A549 (cell line): ENCODE data around the gene TBC1D2B. TPM values are rescaled to one million over a fixed set of nuclear protein-coding genes. Genes with fewer than 3 reads are reported as not detected.
"Not testable (repeated sequence)": the region's sequence is repeated elsewhere in the genome, so short reads cannot be mapped to it uniquely, and the experiment has no call there.

ENCODE experiments used
- ATAC-seq, 2 experiments: fragments of 200-7000 bp in 1 of 2; fragments of >200 bp in 1 of 2; cut with Nextera tagmentation in 1 of 2; cut with Tn5 transposase in 1 of 2; 3 replicates each; pipeline versions ENCODE4 v1.8.0 to v1.9.1; 2018 to 2020; ENCODE audit warnings: mild to moderate bottlenecking in 1 of 2, moderate library complexity in 1 of 2
- CTCF ChIA-PET: fragments of 300-600 bp; sonication (Branson Sonifier 250); formaldehyde crosslinking; extraction: SDS; loops from one replicate; lab custom pipeline; 2021; ENCODE audit warnings: antibody characterized with exemption, inconsistent platforms; lab: Yijun Ruan, JAX
- POLR2A ChIA-PET: fragments of 350-600 bp; formaldehyde crosslinking; extraction: SDS; loops from one replicate; lab custom pipeline; 2021; ENCODE audit warnings: antibody characterized with exemption, inconsistent platforms; lab: Yijun Ruan, JAX
- DNase-seq, 2 experiments: peaks; one replicate each; pipeline versions ENCODE4 v3.0.0 to v3.0.0-alpha.2; 2011 to 2016; ENCODE audit warnings: low read depth in 1 of 2, low spot score in 1 of 2
- FAIRE-seq: peaks from 2 replicates; lab custom pipeline; 2011; peaks lifted over from hg19 to GRCh38; lab: Jason Lieb, UNC
- H3K27ac ChIP-seq, 2 experiments: fragments of >200 bp; sonication (Bioruptor Twin); formaldehyde crosslinking; 3 replicates each; pipeline ENCODE4 v1.5.1; 2016 to 2017
- H3K4me1 ChIP-seq: fragments of >200 bp; sonication (Bioruptor Twin); formaldehyde crosslinking; 3 replicates; pipeline ENCODE4 v1.6.1; 2016
- H3K4me2 ChIP-seq: fragments of >200 bp; sonication (Bioruptor Twin); formaldehyde crosslinking; 3 replicates; pipeline ENCODE4 v1.6.1; 2016
- H3K4me3 ChIP-seq: fragments of >200 bp; sonication (Bioruptor Twin); formaldehyde crosslinking; 3 replicates; pipeline ENCODE4 v1.5.1; 2016
- H3K9me3 ChIP-seq: fragments of >200 bp; sonication (Bioruptor Twin); formaldehyde crosslinking; 3 replicates; pipeline ENCODE4 v1.6.1; 2016
- CHD2 ChIP-seq: fragments of 150-350 bp; IDR thresholded peaks from 2 replicates; pipeline ENCODE4 v1.6.1; 2014; ENCODE audit warnings: low read length; ENCODE audit not compliant: partially characterized antibody
- EHMT2 ChIP-seq: fragments of 200-600 bp; sonication (generic); IDR thresholded peaks from 2 replicates; pipeline ENCODE4 v1.6.1; 2016; ENCODE audit warnings: antibody characterized with exemption, low read depth, mild to moderate bottlenecking, moderate library complexity
- FOSL2 ChIP-seq, 2 experiments: fragments of 450-650 bp in 1 of 2; fragments of >200 bp in 1 of 2; sonication (Bioruptor Twin) in 1 of 2; formaldehyde crosslinking; IDR thresholded peaks; 2 replicates each; pipeline versions ENCODE4 v1.5.0 to v1.6.1; 2016 to 2020; ENCODE audit warnings: mild to moderate bottlenecking in 1 of 2, moderate library complexity in 1 of 2
- FOXS1 ChIP-seq: fragments of 250-450 bp; sonication (Bioruptor Pico); IDR thresholded peaks from 2 replicates; pipeline ENCODE4 v1.5.0; 2020; ENCODE audit warnings: mild to moderate bottlenecking, moderate library complexity
- MAFK ChIP-seq: fragments of 450-650 bp; IDR thresholded peaks from 2 replicates; pipeline ENCODE4 v1.6.1; 2014; ENCODE audit not compliant: partially characterized antibody
- POLR2A ChIP-seq: IDR thresholded peaks from 2 replicates; pipeline ENCODE4 v1.6.1; 2012; ENCODE audit warnings: mild to moderate bottlenecking, low read length
- RFX5 ChIP-seq: fragments of 450-650 bp; IDR thresholded peaks from 2 replicates; pipeline ENCODE4 v1.7.1; 2014; ENCODE audit warnings: antibody characterized with exemption, mild to moderate bottlenecking, moderate library complexity
- TFCP2L1 ChIP-seq: fragments of 250-450 bp; sonication (Bioruptor Pico); IDR thresholded peaks from 2 replicates; pipeline ENCODE4 v1.5.0; 2021; ENCODE audit warnings: mild to moderate bottlenecking
- ZSCAN20 ChIP-seq: fragments of 250-450 bp; sonication (Bioruptor Pico); IDR thresholded peaks from 2 replicates; pipeline ENCODE4 v1.8.0; 2022; ENCODE audit warnings: mild to moderate bottlenecking, moderate library complexity
- whole genome bisulfite sequencing: methylation state at CpG from one replicate; pipeline ENCODE4 v1.1.6; 2017; ENCODE audit errors: missing lambda C conversion rate; 5-methylcytosine and 5-hydroxymethylcytosine counted together
- polyA plus RNA-seq, 4 experiments: library from polyadenylated mRNA; depleted of rRNA in 3 of 4; stranded (reverse); fragments of >200 nt; fragmentation: RNase III in 1 of 4; extraction: RNeasy Plus Mini Kit Qiagen cat#74134 plus additional on column Dnase treatment in 1 of 4; gene quantifications; 2 replicates in 3 of 4; 3 replicates in 1 of 4; pipeline ENCODE4 v1.2.3, GENCODE V29; 2011 to 2017
- TF ChIP-seq, protein P1 (sequence below): fragments of 150-350 bp; IDR thresholded peaks from 2 replicates; pipeline ENCODE4 v1.6.1; 2014; ENCODE audit warnings: low read depth, mild to moderate bottlenecking, low read length
- TF ChIP-seq, protein P2 (sequence below): IDR thresholded peaks from 2 replicates; pipeline ENCODE4 v1.6.1; 2012

Gene TBC1D2B
- polyA plus RNA-seq, 2 of the 4 experiments (the other 2 are of a cell fraction), result 13.6 to 13.9 TPM

DNA sequence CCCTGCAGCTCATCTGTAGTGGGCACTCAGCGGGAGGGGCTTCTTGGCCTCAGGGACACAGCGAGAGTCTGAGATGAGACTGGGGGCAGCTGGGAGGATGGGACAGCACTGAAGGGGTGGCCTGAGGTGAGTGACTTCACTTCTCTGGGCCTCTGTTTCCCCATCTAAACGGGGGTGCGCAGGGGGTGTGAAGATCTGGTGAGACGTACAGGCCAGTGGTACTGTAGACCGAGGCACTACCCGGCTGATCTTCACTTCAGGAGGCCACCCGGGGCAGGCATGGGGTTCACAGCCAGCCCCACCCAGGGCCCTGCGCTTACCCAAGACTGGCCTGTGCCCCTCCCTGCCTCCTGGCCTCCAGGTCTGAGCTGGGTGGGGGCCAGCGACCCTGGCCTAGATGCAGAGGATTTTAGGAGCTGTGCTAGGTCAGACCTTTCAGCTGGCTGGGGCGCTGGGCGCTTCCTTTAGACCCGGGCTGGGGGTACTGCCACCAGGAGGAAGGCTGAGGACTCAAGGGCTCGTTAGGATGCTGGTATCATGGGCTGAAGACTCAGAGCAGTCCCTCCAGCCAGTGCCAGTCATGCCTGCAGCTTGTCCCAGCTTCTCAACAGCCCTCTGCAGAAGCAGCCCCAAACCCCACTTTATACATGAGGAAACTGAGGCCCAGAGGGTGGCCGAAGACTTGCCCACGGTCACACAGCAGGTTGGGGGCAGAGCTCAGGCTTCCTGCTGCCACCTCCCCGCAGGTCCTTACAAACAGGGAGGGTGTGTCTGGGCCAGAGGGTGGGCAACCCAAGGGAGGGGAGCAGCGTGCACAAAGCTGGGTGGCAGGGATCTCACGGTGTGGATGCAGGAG is 99.4 kb downstream of the TBC1D2B start:
- H3K9me3 ChIP-seq, FAIRE-seq, H3K4me1 ChIP-seq, POLR2A ChIA-PET, H3K27ac ChIP-seq, H3K4me3 ChIP-seq, ATAC-seq, DNase-seq, H3K4me2 ChIP-seq: not testable (repeated sequence)
- WGBS, result 77% methylated on average over 14 of the region's 19 CpGs
- CTCF ChIA-PET, result interaction anchor here (0.7 to 1.7 kb wide), 3 partner anchors 10 to 263 kb away, joined by 3 to 10 read pairs (median 3); partner anchors contain the start of gene SH2D7

DNA sequence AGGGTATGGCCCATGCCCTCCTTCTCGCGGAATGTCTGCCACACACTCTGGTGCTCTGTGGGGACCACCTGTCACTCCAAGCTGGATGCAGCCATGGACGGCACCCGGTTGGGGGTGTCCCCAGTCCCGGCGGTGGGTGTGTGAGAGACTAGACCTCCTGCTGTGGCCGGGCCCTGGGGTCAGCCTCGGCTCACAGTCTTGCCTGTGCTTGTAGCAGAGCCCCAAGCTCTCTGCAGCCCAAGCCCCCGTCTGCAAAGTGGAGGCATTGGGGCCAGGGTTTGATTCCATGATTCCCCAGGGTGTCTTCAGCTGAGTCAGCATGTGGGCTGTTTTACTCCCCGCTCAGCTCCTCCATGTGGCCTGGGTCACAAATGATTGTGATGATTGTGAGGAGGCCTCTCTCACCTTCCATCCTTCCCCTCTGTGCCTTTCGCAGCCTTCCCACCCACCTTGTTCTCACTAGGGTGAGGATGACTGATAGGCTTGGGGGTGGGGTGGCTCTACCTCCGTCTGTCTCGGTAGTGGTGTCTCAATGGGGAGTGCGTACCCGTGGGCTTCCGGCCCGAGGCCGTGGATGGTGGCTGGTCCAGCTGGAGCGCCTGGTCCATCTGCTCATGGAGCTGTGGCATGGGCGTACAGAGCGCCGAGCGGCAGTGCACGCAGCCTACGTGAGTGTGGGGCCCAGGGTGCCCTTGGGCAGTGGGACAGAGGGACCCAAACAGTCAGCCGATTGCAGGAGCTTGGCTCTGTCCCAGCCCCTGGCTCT is 100.6 kb downstream of the TBC1D2B start:
- CTCF ChIA-PET, result interaction anchor here (1.3 to 1.9 kb wide), 4 partner anchors 9 to 115 kb away, joined by 3 to 10 read pairs (median 8); partner anchors contain the start of gene SH2D7
- POLR2A ChIA-PET, H3K9me3 ChIP-seq, FAIRE-seq, ATAC-seq, H3K4me3 ChIP-seq, H3K4me2 ChIP-seq, H3K4me1 ChIP-seq, H3K27ac ChIP-seq, DNase-seq: not testable (repeated sequence)
- WGBS, result 87% methylated on average over 20 of the region's 26 CpGs
- TF ChIP-seq MAFK, result peak; percentile 62

DNA sequence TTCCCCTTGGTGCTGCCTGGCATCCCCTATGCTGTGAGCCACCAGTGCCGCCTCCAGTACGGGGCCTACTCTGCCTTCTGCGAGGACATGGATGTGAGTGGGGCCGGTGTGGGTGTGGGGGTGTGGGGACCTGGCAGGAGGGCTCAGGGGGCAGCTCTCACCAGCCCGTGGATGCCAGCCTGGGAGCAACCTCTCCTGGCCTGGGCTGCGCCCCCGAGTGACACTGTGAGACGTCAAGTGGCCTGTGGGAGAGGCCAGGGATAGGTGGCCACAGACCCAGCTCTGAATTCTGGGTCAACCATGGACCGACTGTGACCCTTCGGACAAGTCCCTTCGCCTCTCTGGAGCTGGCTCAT is 101.4 kb downstream of the TBC1D2B start:
- 91% methylated on average over 6 of the region's 11 CpGs for WGBS
- H3K27ac ChIP-seq, DNase-seq, H3K4me3 ChIP-seq, H3K9me3 ChIP-seq, POLR2A ChIA-PET, H3K4me2 ChIP-seq, FAIRE-seq, H3K4me1 ChIP-seq, ATAC-seq: not testable (repeated sequence)
- CTCF ChIA-PET, result interaction anchor here (1.3 to 1.9 kb wide), 2 partner anchors 9 to 18 kb away, joined by 6 to 9 read pairs; no protein-coding TSS in a partner anchor

DNA sequence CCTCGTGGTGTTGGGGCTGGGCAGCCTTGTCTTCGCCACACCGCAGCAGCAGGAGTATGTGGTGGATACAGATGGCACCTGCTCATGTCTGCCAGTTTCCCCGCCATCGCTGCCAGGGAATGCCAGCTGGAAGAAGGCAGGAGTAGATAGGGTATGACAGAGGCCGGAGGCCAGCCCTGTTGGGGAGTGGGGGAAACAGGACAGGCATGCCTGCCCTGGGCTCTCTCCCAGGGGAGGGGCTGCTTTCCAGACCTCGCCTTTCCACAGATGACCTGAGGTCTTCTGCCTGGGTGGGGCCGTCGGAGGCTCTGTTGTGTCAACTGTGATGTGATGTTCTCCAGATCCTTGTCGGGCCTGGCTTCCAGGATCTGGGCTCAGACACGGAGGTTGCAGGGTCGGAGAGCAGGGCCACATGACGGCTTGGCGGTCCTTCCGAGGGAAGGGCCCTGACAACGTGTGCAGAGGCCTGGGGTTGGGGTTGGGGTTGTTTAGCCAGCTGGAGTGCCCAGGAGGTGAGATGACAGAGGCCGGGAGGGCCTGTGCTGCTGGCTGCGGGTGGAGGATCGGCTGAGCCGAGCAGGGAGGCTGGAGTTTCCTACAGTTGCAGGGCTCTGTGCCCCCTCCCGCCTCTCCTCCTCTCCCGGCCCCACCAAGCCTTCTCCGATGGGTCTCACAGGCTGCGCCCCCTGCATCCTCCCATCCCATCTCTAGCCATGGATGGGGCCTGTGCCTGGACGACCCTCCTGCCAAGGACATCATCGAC is 102.0 kb downstream of the TBC1D2B start:
- FAIRE-seq (no peak), ATAC-seq (no peak), DNase-seq (no peak)
- ChIA-PET POLR2A (no interaction called here), CTCF (interaction anchor here (1.9 kb wide), 1 partner anchor 9 kb away, joined by 9 read pairs; no protein-coding TSS in a partner anchor)
- Histone ChIP-seq H3K4me1 (peaks cover 3% of the 10 kb centered on the region; the same call in 1 of the 3 replicates), H3K9me3 (no peaks in the 10 kb centered on the region), H3K27ac (no peak overlapping the region), H3K4me2 (no peak overlapping the region), H3K4me3 (no peak overlapping the region)
- 87% methylated on average over 25 of the region's 26 CpGs for WGBS
- no peak for TF ChIP-seq CHD2
- TF ChIP-seq EHMT2, result no peak
- TF ChIP-seq, protein P1, sequence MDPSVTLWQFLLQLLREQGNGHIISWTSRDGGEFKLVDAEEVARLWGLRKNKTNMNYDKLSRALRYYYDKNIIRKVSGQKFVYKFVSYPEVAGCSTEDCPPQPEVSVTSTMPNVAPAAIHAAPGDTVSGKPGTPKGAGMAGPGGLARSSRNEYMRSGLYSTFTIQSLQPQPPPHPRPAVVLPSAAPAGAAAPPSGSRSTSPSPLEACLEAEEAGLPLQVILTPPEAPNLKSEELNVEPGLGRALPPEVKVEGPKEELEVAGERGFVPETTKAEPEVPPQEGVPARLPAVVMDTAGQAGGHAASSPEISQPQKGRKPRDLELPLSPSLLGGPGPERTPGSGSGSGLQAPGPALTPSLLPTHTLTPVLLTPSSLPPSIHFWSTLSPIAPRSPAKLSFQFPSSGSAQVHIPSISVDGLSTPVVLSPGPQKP, result no peak
- TF ChIP-seq TFCP2L1 (CRISPR knock-in tag), result no peak
- no peak for TF ChIP-seq RFX5
- TF ChIP-seq FOSL2 (IDR thresholded peaks at IDR 0.05), result no peak
- no peak for TF ChIP-seq FOSL2 (CRISPR knock-in tag; IDR thresholded peaks at IDR 0.05)
- TF ChIP-seq POLR2A, result no peak
- no peak for TF ChIP-seq ZSCAN20 (CRISPR knock-in tag)
- TF ChIP-seq, protein P2, sequence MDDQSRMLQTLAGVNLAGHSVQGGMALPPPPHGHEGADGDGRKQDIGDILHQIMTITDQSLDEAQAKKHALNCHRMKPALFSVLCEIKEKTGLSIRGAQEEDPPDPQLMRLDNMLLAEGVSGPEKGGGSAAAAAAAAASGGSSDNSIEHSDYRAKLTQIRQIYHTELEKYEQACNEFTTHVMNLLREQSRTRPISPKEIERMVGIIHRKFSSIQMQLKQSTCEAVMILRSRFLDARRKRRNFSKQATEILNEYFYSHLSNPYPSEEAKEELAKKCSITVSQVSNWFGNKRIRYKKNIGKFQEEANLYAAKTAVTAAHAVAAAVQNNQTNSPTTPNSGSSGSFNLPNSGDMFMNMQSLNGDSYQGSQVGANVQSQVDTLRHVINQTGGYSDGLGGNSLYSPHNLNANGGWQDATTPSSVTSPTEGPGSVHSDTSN, result no peak
- no peak for TF ChIP-seq FOXS1 (CRISPR knock-in tag)
